ENCODE data around the gene ZFYVE28. TPM values are rescaled to one million over a fixed set of nuclear protein-coding genes. Genes with fewer than 3 reads are reported as not detected.
A peak's percentile ranks its signal among the peaks of the same experiment; 100 is the strongest.

ZFYVE28 gene
- total and polyA plus RNA-seq, 10 of the 15 experiments (the other 5 are each of a cell fraction or from before 2014, with no cell fraction given): 0.06 to 1.9 (median 0.22) TPM; not detected in 1

DNA sequence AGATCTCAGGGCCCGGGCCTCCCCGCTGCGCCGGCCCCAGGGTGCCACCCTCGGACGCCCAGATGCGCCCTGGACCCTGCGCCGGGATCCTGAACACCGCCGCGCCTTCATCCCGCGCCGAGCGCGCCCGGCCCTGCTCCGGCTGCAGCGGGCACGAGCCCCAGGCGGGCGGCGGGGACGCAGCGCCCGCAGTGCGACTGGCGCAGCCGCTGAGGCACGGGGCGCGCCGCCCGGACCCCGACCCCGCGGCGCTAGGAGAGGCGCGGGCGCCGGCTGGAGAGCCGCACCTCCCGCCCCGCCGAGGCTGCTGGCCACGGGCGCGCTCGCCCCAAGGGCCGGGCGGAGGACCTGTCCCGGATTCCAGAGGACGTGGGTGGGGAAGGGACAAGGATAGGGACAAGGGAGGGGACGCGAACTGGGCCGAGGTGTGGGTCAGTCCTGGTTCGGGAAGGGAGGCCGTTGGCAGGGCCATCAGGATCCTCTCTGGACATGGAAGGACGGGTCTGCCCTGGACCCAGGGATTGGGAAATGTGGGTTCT is 1.1 kb downstream of the ZFYVE28 start (continued):
- TF ChIP-seq, protein P1, sequence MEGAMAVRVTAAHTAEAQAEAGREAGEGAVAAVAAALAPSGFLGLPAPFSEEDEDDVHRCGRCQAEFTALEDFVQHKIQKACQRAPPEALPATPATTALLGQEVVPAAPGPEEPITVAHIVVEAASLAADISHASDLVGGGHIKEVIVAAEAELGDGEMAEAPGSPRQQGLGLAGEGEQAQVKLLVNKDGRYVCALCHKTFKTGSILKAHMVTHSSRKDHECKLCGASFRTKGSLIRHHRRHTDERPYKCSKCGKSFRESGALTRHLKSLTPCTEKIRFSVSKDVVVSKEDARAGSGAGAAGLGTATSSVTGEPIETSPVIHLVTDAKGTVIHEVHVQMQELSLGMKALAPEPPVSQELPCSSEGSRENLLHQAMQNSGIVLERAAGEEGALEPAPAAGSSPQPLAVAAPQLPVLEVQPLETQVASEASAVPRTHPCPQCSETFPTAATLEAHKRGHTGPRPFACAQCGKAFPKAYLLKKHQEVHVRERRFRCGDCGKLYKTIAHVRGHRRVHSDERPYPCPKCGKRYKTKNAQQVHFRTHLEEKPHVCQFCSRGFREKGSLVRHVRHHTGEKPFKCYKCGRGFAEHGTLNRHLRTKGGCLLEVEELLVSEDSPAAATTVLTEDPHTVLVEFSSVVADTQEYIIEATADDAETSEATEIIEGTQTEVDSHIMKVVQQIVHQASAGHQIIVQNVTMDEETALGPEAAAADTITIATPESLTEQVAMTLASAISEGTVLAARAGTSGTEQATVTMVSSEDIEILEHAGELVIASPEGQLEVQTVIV (IDR thresholded peaks at IDR 0.05; ENCODE audit: borderline replicate concordance, partially characterized antibody): no peak
- TF ChIP-seq IKZF1 (conservative IDR thresholded peaks at IDR 0.05): peak; percentile 21; the same call in 1 of the 2 replicates

DNA sequence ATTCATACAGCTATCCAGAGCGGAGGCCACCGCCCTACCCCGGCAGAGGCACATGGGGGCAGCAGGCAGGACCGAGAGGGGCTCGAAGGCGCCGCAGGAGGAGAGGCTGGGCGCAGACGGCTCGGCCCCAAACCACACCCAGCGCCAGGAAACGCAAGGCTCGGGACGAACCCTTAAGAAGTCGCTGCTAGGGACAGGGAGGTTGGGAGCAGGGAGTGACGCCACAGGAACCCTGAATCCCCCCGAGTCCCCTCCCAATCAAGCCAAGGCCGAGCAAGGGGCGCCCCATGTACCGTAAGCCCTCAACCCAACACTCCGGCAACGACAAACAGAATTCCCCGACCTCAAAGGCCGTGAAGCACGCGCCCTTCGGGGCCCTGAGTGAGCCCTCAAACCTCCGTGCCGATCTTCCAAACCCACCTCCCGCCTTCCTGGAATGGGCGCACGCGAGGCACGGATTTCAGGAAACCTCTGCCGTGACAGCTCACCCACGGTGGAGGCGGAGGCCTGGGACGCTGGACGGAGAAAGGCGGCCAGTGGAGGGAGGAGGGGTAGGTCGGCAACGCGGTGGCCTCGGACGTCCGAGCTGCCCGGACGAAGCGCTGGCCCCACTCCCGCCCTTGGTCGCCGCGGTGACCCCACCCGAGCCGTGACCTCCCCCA is 1.8 kb downstream of the ZFYVE28 start:
- Histone ChIP-seq H3K4me3 (no peak overlapping the region), H3K4me2 (ENCODE audit: control insufficient read depth, insufficient read depth) (peak overlapping the region; percentile 86), H3K36me3 (ENCODE audit: control insufficient read depth in 2 of 2, insufficient read depth in 2 of 2, low read length in 1 of 2) (no peaks in the 10 kb centered on the region), H2AFZ (ENCODE audit: control insufficient read depth, low read depth, low read length) (peak overlapping the region; percentile 43), H3K27me3 (replicated peaks in 1 of 2; ENCODE audit: control insufficient read depth in 2 of 2, insufficient read depth in 2 of 2, low read length in 1 of 2) (peaks cover 12 to 22% of the 10 kb centered on the region in 2 experiments), H4K20me1 (ENCODE audit: control insufficient read depth, insufficient read depth) (no peaks in the 10 kb centered on the region), H3K79me2 (ENCODE audit: control insufficient read depth, insufficient read depth, low read length) (no peaks in the 10 kb centered on the region; the same call in 1 of the 2 replicates), H3K9me3 (replicated peaks; ENCODE audit: control insufficient read depth, insufficient read depth, low read length) (no peaks in the 10 kb centered on the region), H3K27ac (ENCODE audit: control insufficient read depth, insufficient read depth) (no peak overlapping the region), H3K9ac (ENCODE audit: control insufficient read depth, insufficient read depth, low read length) (no peak overlapping the region), H3K4me1 (ENCODE audit: control insufficient read depth, insufficient read depth, low read length) (peaks cover 45% of the 10 kb centered on the region)
- TF ChIP-seq, protein P2, sequence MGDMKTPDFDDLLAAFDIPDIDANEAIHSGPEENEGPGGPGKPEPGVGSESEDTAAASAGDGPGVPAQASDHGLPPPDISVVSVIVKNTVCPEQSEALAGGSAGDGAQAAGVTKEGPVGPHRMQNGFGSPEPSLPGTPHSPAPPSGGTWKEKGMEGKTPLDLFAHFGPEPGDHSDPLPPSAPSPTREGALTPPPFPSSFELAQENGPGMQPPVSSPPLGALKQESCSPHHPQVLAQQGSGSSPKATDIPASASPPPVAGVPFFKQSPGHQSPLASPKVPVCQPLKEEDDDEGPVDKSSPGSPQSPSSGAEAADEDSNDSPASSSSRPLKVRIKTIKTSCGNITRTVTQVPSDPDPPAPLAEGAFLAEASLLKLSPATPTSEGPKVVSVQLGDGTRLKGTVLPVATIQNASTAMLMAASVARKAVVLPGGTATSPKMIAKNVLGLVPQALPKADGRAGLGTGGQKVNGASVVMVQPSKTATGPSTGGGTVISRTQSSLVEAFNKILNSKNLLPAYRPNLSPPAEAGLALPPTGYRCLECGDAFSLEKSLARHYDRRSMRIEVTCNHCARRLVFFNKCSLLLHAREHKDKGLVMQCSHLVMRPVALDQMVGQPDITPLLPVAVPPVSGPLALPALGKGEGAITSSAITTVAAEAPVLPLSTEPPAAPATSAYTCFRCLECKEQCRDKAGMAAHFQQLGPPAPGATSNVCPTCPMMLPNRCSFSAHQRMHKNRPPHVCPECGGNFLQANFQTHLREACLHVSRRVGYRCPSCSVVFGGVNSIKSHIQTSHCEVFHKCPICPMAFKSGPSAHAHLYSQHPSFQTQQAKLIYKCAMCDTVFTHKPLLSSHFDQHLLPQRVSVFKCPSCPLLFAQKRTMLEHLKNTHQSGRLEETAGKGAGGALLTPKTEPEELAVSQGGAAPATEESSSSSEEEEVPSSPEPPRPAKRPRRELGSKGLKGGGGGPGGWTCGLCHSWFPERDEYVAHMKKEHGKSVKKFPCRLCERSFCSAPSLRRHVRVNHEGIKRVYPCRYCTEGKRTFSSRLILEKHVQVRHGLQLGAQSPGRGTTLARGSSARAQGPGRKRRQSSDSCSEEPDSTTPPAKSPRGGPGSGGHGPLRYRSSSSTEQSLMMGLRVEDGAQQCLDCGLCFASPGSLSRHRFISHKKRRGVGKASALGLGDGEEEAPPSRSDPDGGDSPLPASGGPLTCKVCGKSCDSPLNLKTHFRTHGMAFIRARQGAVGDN (IDR thresholded peaks at IDR 0.05): peak; percentile 16; the same call in 1 of the 2 replicates
- TF ChIP-seq IKZF1 (conservative IDR thresholded peaks at IDR 0.05): peak; percentile 53
- TF ChIP-seq CBX5 (IDR thresholded peaks at IDR 0.05; ENCODE audit: low read depth): no peak
- ChIA-PET SMC1A (ENCODE audit: uncharacterized antibody, unreplicated experiment) (interaction anchor here (0.6 to 2.4 kb wide), 5 partner anchors 18 to 196 kb away, joined by 3 to 9 read pairs (median 3); no protein-coding TSS in a partner anchor), POLR2A (no interaction called here), CTCF (interaction anchor here (2.1 to 3.2 kb wide), 2 partner anchors 23 to 196 kb away, joined by 6 to 12 read pairs; no protein-coding TSS in a partner anchor), RAD21 (ENCODE audit: unreplicated experiment) (interaction anchor here (0.9 to 2.7 kb wide), 3 partner anchors 53 to 155 kb away, joined by 3 to 12 read pairs (median 7); partner anchors contain the start of genes FAM193A, MXD4 and RNF4)
- FAIRE-seq (no peak), DNase-seq (ENCODE audit: low read depth, low spot score) (no peak), ATAC-seq (no peak)
- intact Hi-C loops (cut with micrococcal nuclease; ENCODE audit: unreplicated experiment) (loop anchor here (5.0 to 10.0 kb wide), 2 partner anchors 121 to 542 kb away; partner anchors contain the start of genes FAM193A and NSD2), in situ Hi-C loops (cut with MboI) (no loop called here)
- WGBS (ENCODE audit: insufficient coverage, insufficient replicate concordance, low lambda C conversion rate, missing lambda C conversion rate): 7% methylated on average over 54 of the region's 55 CpGs
- no TSS peak for BruUV-seq (replicated peaks)

All from GM12878 (cell line).